Left ventricle myocardium inferior (tissue), 1 donor: ENCODE measurements around the gene FRAT2. TPM values are rescaled to one million over a fixed set of nuclear protein-coding genes. Genes with fewer than 3 reads are reported as not detected.

Source experiments
- DNase-seq: peaks from one replicate; pipeline ENCODE4 v3.0.0-alpha.2; 2020
- H3K27ac ChIP-seq: fragments of 200-600 bp; replicated peaks from 2 replicates; pipeline ENCODE4 v1.8.0; 2021
- H3K27me3 ChIP-seq: fragments of 200-600 bp; 2 replicates; pipeline ENCODE4 v1.8.0; 2021; ENCODE audit warnings: low read depth
- H3K36me3 ChIP-seq: fragments of 200-600 bp; 2 replicates; pipeline ENCODE4 v1.8.0; 2021
- H3K4me1 ChIP-seq: fragments of 200-600 bp; 2 replicates; pipeline ENCODE4 v1.8.0; 2021
- H3K4me3 ChIP-seq: fragments of 200-600 bp; 2 replicates; pipeline ENCODE4 v1.8.0; 2021; ENCODE audit warnings: mild to moderate bottlenecking, moderate library complexity
- H3K9me3 ChIP-seq: fragments of 200-600 bp; replicated peaks from 2 replicates; pipeline ENCODE4 v1.8.0; 2021
- intact Hi-C: fragments of 100-400 bp; cut with micrococcal nuclease; formaldehyde crosslinking; loops from one replicate; pipeline ENCODE4 v1.11.0; 2022
- total RNA-seq: library from RNA; stranded (reverse); fragmentation: NEBNext Ultra II Directional; extraction: Animal tissue kit (Norgen Biotek cat#: 25700); gene quantifications from one replicate; pipeline ENCODE4 v1.2.1, GENCODE V29; 2021
- TF ChIP-seq, protein P1 (sequence below): fragments of 200-600 bp; IDR thresholded peaks from 2 replicates; pipeline ENCODE4 v1.8.0; 2021; ENCODE audit warnings: antibody characterized with exemption, mild to moderate bottlenecking, borderline replicate concordance
- donor health status: DM: no; HTN: yes; CAD: no; lungs with severe emphysema.

The FRAT2 gene
- total RNA-seq, 1 donor from 2014 or later = 5.9 TPM

DNA sequence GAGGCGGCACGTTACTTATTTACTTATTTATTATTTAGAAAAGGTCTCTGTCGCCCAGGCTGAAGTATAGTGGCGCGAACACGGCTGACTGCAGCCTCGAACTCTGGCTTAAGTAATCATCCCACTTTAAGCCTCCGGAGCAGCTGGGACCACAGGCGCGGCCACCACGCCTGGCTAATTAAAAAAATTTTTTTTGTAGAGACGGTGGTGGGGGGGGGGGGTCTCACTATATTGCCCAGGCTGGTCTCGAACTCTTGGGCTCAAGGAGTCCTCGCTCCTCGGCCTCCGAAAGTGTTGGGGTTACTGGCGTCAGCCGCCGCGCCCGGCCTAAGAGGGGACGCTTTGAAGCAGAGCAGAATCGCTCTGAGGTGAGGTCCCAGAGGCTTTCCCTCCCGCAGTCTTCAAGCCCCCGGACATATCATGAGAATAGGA, 675 bp upstream of the FRAT2 start:
- Histone ChIP-seq H3K4me1 (peaks cover 75% of the 10 kb centered on the region), H3K27ac (peak overlapping the region; percentile 97), H3K4me3 (peak overlapping the region; percentile 88), H3K27me3 (no peaks in the 10 kb centered on the region), H3K9me3 (no peaks in the 10 kb centered on the region), H3K36me3 (peaks cover 5% of the 10 kb centered on the region)
- TF ChIP-seq, protein P1, sequence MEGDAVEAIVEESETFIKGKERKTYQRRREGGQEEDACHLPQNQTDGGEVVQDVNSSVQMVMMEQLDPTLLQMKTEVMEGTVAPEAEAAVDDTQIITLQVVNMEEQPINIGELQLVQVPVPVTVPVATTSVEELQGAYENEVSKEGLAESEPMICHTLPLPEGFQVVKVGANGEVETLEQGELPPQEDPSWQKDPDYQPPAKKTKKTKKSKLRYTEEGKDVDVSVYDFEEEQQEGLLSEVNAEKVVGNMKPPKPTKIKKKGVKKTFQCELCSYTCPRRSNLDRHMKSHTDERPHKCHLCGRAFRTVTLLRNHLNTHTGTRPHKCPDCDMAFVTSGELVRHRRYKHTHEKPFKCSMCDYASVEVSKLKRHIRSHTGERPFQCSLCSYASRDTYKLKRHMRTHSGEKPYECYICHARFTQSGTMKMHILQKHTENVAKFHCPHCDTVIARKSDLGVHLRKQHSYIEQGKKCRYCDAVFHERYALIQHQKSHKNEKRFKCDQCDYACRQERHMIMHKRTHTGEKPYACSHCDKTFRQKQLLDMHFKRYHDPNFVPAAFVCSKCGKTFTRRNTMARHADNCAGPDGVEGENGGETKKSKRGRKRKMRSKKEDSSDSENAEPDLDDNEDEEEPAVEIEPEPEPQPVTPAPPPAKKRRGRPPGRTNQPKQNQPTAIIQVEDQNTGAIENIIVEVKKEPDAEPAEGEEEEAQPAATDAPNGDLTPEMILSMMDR = no peak
- DNase-seq = no peak
- intact Hi-C loops = no loop called here

DNA sequence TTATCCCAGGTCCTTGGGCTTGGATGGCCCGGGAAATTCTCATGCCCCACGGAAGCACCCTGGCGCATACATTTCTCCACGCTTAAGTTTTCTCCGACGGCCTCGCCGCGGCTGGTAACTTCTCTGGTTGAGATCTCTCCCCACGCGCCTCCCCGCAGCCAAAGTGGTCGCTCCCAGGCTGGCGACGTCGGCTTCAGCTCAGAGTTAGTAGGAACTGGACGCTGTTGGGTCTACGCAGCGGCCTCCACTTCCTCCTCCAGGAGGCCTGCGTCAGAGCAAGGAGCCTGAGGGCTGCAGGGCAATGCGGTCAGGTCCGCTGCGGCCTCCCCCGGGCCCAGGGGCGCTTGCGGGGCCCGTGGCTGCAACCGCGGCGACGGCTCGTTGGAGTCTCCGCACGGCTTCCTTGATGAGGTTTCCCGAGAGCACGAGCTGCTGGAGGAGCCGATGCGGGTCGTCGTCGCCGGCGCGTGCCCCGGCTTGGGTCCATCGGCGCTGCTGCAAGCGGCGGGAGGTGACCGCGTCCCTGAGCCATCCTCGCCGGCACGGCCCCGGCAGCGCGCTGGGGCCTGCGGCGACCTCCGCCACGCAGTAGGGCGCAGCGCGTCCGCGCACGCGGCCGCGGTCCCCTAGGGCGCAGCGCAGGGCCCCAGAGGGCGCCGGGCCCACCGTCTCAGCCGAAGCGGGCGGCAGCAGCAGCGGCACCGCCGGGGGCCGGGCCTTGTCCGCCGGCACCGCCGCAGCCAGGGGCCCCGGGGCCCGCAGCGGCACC, 744 bp downstream of the FRAT2 start:
- peaks cover 9% of the 10 kb centered on the region for H3K36me3 ChIP-seq
- peaks cover 89% of the 10 kb centered on the region for H3K4me1 ChIP-seq
- intact Hi-C loops = loop anchor here (5.0 kb wide), 1 partner anchor 56 kb away; no protein-coding TSS in a partner anchor
- TF ChIP-seq, protein P1 = no peak
- H3K27me3 ChIP-seq = no peaks in the 10 kb centered on the region
- peak; percentile 59 for DNase-seq
- H3K27ac ChIP-seq = peak overlapping the region; percentile 97
- peak overlapping the region; percentile 88 for H3K4me3 ChIP-seq
- no peaks in the 10 kb centered on the region for H3K9me3 ChIP-seq

DNA sequence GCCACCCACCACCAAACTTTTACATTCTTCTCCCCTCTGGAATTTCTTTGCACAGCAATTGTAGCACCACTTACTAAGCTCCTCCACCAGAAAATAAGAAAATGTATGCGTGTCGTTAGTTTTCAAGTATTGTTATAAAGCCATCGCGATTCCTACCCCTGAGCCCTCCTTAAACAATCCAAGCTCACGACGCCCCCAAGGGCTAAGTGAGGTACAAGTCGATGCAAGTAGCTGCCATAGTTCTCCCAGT, 1.3 kb downstream of the FRAT2 start:
- Histone ChIP-seq H3K27ac (peak overlapping the region; percentile 97), H3K36me3 (peaks cover 9% of the 10 kb centered on the region), H3K4me1 (peaks cover 94% of the 10 kb centered on the region), H3K4me3 (peak overlapping the region; percentile 88), H3K27me3 (no peaks in the 10 kb centered on the region), H3K9me3 (no peaks in the 10 kb centered on the region)
- no peak for DNase-seq
- TF ChIP-seq, protein P1 = no peak
- intact Hi-C loops = loop anchor here (5.0 kb wide), 1 partner anchor 56 kb away; no protein-coding TSS in a partner anchor

DNA sequence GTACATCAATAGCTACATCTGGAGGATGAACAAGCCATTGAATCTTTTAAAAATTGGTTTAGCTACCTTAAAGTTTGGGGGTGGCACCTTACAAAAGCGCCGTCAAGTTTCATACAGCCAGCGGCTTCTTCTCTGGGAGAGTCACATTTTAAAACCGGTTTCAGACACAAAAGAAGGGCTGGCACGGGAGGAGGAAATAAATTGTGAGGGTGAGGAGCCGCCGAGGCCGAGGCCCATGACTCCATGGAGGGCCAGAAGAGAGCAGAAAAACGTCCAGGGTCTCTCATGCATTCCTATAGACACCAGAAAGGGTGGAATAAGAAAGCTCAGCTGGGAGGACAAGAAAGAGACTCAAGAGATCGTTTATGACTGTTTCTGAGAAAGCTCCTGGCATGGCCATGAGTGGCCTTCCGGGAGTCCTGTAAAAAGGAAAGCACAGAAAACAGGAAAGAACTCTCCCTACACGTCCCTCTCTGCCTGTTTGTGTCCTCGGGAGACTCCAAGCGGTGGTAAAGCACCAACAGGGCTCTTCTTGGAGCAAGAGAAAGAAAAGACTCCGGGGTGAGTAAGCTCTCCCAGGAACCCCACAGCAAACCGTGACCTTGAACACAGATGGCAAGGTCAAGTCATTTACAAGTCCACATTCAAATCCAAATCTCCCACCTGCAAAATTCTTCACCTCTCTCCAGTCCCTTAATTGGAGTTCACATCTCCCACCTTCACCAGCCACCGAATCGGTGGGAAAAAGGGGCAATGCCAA, 1.8 kb downstream of the FRAT2 start:
- intact Hi-C loops = loop anchor here (5.0 kb wide), 1 partner anchor 55 kb away; no protein-coding TSS in a partner anchor
- no peaks in the 10 kb centered on the region for H3K9me3 ChIP-seq
- H3K27me3 ChIP-seq = no peaks in the 10 kb centered on the region
- peak overlapping the region; percentile 97 for H3K27ac ChIP-seq
- peak overlapping the region; percentile 88 for H3K4me3 ChIP-seq
- TF ChIP-seq, protein P1 = peak; percentile 41
- no peak for DNase-seq
- H3K36me3 ChIP-seq = peaks cover 9% of the 10 kb centered on the region
- H3K4me1 ChIP-seq = peaks cover 94% of the 10 kb centered on the region

DNA sequence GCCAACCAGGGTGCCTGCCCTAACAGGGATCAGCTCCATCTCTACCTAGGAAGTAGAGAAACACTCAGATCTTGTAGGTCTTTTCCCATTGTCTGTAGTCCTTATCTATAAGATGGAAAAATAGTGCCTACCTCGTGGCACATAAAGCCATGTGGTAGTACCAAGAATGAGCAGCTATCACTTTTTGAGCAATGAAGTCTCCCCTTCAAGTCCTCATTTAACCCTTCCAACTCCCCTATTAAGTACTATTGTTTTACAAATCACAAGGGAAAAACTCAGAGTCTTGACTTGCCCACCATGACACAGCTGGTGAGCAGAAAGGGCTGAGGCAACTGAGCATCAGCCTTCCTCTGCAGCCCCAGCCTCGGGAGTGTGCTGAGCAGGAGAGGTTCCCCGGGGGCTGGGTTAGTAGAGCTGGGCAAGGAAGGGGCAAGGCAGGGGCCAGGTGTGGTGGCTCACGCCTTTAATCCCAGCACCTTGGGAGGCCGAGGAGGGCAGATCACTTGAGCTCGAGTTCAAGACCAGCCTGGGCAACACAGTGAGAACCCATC, 3.3 kb downstream of the FRAT2 start:
- Histone ChIP-seq H3K36me3 (peaks cover 9% of the 10 kb centered on the region), H3K9me3 (no peaks in the 10 kb centered on the region), H3K4me3 (peak overlapping the region; percentile 88), H3K27ac (peak overlapping the region; percentile 97), H3K4me1 (peaks cover 82% of the 10 kb centered on the region), H3K27me3 (no peaks in the 10 kb centered on the region)
- DNase-seq = no peak
- intact Hi-C loops = loop anchor here (5.0 kb wide), 1 partner anchor 54 kb away; no protein-coding TSS in a partner anchor
- TF ChIP-seq, protein P1 = no peak
